Ammon's horn (tissue), 1 donor: Measurements from ENCODE around the gene TENM4.
"Not testable (repeated sequence)": the region's sequence is repeated elsewhere in the genome, so short reads cannot be mapped to it uniquely, and the experiment has no call there.

ENCODE experiments used
- DNase-seq: peaks from one replicate; pipeline ENCODE4 v3.0.0-alpha.2; 2016; ENCODE audit warnings: low spot score

Gene TENM4

DNA sequence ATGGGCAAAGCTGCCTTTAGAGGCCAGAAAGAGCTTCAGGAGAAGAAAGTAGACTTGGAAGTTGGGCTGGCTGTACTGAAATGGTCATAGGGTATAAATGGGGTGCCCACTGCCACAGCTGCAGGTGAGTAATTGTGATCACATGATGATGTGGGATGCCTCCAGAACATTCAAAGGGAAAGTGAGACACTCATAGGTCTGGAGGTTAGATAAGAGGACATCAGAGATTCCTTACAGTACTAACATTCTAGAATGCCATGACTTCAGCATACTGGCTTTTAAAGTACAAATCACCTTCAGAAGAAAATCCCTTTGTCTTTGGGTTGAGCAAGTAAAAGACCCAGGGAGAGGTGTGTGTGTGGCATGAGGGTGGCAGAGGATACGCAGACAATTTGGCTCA, 419.2 kb downstream of the TENM4 start:
- DNase-seq = no peak

DNA sequence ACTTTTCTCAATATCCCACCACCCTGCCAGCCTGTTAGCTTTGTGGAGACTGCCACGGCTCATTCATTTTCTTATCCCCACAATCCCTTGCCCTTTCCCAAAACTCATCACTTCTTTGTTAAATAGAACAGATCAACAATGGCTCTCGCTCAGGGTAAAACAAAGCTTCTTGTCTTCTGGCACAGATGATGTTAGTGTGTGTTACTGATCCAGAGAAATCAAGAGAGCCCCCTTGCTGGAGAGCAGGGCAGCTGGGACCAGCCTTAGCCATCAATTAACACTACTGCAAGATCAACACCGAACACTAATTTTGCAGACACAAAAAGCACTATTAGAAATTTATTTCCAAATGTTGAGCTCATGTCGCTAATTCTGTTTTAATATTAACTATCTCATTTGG, 420.9 kb downstream of the TENM4 start:
- DNase-seq = peak; percentile 55

DNA sequence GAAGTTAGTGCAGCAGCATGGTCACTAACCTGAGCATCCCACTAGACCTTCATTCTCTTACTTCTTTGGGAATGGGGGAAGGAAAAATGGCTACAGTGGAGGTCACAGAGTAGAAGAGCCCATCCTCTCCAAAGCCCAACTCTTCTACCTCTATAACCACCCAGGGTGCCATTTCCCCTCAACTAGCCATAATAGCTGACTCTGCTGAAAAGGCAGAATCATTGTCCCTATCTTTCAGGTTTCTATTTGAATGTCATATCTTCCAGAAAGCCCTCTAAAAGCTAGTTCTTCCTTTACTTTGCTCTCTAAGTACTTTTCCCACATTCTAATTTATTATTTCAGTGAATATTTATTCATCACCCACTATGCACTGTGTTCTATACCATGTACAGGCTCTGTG, 421.6 kb downstream of the TENM4 start:
- DNase-seq = no peak

DNA sequence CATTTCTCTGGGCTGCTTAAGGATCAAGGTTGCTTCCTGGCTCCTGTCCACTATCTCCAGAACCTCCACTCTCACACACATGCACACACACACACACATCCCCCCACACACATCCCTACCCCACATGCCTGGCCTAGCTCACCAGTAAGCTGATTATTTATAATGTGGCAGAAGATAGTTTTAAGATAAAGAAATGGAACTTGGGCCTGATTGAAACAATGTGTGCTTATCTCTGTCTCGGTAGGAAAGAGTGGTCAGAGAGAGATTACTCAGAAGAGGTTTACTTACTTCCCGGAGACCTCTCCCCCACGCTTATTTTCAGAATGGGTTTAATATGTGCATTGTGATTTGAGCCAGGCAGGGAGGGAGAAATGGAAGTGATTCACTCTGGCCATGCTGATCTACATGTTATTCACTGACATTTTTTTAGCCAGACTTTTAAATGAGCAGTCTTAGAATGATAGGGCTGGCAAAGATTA, 422.4 kb downstream of the TENM4 start:
- no peak for DNase-seq

DNA sequence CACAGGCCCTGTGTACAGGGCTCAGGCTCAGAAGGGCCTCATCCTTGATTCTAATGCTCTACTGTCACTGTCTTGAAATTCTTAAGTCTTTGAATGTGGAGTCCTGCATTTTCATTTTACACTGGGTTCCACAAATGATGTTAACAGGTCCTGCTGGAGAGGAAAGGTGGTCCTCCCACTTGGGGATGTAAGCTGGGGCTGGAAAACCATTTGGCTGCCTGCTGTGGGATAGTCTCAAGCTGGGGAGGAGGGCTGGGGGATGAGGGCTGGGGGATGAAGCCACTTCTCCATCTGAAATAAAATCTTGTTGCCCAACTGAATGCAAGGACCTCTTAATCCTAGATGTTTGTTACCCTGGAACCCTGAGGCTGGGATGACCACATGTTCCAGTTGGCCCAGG, 423.0 kb downstream of the TENM4 start:
- no peak for DNase-seq

DNA sequence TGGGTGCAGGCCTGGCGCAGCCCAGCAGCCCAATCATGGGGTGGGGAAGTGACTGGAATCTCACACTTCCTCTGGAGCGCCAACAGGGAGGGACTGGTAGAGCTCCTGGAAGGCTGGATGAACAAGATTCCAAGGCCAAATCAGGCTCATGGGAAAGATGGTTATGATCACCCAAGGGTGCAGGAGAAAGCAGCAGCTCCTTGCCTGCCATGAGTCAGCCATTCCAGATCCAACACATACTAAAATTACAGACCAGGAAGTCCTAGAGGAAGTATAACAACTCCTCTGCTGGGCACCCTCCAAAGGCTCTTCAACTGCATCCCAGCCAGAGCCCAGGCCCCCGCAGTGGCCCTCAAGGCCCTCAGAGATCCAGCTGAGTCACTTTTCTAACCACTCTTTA, 427.3 kb downstream of the TENM4 start:
- DNase-seq = no peak

DNA sequence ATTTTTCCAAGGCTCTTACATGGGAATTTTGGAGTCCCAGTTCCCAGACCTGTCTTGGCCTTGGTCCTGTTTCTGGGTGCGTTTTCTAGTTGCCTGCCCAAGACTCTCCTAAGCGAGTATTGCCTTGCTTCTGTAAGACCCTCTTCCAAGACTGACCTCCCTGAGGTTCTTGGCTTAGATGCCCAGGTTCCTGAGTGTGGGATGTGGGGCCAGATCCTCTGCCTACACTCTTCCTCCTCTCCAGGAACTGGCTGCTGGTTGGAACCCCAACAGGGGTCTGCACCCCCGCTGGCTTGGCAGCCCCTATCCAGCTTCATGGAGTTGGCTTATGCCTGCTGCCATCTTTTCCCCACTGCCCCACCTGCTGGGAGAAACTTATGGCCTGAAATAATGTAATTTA, 429.5 kb downstream of the TENM4 start:
- DNase-seq = no peak

DNA sequence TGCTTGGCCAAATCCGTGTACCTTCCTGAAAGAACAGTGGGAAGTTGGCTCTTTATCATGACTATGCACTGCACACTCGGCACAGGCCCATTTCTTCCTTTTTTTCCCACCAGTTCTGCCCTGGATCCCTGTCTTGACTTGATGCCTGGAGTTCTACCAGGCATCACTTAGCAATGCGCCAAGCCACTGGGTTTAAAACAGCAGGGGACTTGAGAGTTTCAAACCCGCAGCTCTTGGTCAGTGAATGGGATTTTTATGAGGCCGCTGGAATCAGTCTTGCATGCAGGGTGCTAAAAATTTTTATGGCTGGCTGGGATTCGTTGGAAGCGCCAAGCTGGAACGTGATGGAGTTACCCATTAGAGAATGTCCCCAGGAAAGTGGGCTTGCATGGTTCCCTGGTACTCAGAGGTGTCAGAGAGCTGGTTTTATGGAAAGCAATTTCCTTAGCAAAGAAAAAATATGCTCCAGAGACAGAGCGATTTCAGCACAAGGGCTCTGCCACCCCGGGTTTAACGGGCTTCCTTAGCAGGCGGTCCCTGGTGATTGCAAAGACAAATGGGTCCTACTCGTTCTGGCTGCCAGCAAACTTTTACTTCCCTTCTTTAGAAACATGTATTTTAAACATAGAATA, 432.9 kb downstream of the TENM4 start:
- DNase-seq = no peak

DNA sequence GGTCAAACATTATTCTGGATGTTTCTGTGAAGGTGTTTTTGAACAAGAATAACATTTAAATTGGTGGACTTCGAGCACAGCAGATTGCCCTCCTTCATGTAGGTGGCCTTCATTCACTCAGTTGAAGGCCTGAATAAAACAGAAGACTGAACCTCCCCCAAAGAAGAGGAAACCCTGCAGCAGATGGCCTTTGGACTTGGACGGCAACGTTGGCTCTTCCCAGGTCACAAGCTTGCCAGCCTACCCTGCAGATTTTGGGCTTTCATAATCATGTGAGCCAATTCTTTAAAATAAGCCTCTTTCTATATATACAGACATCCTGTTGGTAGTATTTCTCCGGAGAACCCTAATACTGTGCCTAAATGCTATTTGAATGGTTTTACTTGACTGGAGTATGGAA, 434.0 kb downstream of the TENM4 start:
- no peak for DNase-seq

DNA sequence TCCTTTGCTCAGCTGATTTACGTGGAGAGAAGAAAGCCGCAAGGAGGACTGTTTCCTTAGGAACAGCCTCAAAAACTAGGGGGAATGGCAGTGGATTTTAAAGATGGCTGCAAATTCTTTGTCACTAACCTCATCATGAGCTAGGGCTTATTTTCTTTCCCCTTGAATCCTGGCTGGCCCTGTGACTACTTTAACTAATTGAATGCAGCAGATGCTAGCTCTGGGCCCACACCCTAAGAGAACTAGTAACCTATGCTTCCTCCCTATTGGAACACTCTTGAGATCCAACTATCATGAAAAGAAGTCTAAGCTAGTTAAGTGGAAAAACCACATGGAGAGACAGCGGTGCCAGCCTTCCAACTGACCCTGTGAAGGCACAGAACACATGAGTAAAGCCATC, 444.8 kb downstream of the TENM4 start:
- DNase-seq = no peak

DNA sequence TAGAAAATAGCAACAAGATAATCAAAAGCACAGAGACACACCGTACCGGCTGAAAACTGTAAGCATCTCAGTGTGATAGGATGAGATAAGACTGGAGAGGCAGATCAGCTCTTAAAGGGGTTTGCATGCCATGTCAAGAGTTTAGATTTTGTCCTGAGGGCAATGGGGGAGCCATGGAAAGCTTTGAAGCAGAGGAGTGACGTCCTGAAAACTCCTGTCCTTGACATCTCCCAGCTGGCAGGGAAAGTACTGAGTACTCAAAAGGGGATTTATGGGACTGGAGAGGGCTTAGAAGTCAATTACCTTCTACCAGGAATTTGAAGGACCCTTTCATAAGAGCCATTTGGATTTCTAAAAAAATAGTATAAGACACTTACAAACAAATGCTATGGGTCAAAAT, 445.7 kb downstream of the TENM4 start:
- no peak for DNase-seq

DNA sequence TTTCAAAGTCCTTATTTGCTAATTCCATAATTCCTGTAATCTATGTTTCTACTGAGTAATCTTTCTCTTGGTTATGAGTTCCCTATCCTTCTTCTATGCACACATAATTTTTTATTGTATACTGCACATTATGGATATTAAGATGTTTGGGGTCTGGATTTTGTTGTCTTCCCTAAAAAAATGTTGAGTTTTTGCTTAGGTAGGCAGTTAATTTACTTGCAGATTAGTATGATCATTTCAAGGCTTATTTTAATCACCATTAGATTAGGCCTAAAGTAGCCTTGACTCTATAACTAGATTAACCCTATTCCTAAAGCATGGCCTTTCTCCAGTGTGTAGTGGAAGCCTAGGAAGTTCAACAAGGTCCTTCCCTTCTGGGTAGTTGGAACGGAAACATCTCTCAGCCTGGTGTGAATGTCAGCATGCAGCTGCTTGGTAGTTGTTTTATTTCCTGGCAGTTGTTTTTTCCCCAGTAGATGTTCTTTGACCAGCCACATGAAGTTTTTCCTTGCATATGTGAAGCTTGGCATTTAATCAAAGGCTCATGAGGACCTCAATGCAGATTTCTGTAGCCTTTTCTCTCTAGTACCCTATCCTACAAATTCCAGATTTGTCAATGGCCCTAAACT, 446.9 kb downstream of the TENM4 start:
- no peak for DNase-seq

DNA sequence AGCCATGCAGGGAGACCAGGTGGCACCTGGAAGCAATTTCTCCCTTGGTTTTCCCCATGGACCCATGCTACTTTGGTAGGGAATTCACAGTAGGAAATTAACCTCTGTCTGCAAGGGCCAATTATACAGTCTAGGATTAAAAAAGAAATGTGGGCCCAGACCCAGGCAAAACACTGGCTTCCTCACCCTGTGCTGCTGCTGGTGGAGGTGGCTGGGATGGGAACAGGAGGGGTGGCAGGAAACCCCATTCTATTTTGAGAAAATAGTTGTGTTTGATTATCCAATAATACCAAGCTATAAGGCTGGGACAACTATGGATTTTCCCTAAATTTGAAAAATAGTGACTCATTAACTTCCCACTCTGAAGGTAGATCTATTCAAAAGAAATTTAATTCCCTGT, 449.1 kb downstream of the TENM4 start:
- DNase-seq = no peak

DNA sequence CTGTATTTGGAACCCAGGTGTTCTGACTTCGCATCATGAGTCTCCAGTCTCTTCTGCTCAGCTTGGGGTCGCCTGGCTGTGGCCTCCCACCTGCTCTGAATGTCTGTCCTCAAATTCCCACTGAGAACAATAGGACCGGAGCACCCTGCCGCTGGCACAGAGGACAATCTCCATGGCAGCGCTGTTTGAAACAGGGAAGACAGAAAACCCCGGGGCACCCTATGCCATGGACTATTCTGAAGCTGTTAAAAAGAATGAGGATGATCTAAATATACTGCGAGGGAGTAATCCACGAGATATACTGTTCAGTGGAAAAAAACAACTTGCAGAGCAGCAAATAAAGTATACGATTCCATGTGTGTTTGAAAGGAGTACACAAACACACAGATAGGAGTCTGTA, 450.6 kb downstream of the TENM4 start:
- no peak for DNase-seq

DNA sequence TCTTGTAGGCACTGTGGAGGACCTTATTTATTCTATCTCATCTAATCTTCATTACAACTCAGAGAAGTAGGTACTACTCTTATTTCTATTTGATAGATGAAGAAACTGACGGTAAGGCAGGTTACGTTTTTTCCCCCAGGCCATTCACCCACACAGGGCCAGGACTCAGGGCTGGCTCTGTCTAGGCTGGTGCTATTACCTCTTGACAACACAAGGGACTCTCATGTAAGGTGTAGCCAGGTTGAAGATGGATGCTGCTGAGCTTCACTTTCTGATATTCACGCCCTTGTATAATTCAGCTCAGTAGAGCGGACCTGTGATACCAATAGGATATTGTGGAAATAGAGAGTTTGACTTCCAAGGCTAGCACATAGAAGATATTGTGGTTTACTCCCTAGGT, 453.1 kb downstream of the TENM4 start:
- DNase-seq = no peak

DNA sequence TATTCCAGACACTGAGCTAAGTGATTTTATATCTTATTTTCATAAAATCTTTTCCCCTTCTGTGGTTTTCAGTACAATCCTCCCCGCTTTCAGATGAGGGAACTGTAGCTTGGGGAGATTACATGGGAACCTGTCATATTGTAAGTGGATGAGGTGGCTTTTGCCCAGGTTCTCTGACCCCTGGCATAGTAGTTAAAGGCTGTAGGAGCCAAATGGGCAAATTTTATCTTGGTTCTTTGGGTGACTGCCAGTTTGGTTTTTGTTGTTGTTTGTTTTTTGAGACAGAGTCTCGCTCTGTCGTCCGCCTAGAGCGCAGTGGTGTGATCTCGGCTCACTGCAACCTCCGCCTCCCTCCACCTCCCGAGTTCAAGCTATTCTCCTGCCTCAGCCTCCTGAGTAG, 454.5 kb downstream of the TENM4 start:
- no peak for DNase-seq

DNA sequence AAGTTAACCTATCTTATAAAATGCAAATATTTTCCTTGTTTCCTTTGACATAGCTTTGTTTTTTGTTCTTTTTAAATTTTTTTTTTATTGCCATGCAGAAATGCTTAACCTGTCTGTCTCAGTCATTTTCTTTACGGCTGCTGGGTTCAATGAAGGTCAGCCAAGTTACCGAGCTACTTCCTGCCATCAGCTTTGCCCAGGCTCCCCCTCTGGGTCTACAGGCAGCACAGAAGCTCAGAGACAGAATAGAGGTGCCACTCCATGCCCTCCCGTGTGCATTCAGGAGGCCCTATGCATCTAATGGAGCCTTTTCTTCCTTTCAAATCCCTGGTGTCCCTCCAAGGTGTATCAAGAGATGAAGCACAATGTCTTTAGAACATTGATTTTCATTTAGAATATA, 455.2 kb downstream of the TENM4 start:
- no peak for DNase-seq

DNA sequence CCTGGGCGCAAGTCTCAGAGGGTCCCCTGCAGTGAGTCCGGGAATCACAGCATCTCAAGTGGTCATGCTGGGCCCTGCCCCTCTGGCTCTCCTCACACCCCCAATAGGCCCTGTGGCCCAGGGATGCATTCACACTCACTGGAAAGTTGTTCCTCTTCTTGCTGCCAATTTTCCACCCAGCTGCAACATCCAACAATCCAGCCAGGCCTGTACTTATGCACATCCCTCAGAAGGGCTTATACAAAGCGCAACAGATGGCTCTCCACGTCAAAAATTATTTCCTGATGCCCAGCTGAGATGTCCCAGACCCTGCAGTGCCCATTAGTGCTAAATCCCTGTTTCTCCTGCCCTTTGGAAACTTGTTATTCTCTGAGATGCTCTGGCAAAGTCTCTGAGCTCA, 458.4 kb downstream of the TENM4 start:
- no peak for DNase-seq

DNA sequence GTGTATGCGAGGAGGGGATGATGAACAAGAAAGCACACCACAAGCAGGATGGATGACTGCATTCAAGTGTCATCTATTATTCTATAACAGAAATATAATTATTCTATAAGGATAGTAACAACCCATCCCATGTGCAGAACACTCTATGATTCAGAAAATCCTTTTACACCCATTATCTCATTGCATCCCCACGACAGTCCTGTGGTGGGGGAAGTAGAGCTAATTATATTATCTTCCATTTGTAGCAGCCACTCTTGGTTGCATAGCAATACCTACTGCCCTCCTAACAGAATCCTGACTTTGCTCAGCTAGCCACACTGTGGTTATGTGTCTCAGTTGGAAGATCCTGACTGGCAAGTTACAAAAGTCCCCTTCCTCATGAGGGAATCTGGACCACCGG, 459.7 kb downstream of the TENM4 start:
- DNase-seq = no peak

DNA sequence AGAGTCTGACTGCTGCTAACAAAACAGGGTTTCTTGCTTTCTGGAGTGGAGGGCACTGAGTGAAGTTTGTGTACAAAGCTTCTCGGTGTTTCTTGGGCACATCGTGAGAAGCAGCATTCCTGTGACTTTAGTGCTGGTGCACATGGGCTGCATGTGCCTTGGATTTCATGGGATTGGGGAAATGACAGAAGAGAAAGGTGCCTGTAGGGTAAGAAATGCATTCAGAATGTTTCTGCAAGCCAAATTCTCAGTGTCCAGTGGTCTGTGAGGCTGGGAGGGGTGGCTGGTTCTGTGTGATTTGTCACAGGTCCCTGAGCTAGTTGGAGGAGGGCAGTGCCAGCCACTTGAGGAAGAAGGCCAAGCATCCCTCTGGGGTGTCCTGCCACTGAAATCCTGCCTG, 462.0 kb downstream of the TENM4 start:
- DNase-seq = no peak

DNA sequence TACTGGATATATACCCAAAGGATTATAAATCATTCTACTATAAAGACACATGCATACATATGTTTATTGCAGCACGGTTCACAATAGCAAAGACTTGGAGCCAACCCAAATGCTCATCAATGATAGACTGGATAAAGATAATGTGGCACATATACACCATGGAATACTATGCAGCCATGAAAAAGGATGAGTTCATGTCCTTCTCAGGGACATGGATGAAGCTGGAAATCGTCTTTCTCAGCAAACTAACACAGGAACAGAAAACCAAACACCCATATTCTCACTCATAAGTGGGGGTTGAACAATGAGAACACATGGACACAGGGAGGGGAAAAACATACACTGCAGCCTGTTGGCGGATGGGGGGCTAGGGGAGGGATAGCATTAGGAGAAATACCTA, 463.0 kb downstream of the TENM4 start:
- not testable (repeated sequence) for DNase-seq

DNA sequence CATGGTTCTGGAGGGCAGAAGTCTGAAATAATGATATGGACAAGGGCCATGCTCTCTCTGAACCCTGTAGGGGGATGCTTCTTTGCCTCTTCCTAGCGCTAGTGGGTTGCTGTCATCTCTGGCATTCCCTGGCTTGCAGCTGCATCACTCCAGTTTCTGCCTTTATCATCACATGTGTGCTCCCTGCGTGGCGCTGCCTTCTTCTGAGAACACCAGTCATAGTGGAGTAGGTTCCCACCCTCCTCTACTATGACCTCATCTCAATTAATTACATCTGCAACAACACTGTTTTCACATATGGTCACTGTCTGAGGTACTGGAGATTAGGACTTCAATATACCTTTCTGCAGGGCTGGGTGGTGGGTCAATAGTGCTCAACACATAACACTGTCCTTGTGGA, 463.8 kb downstream of the TENM4 start:
- DNase-seq = no peak

DNA sequence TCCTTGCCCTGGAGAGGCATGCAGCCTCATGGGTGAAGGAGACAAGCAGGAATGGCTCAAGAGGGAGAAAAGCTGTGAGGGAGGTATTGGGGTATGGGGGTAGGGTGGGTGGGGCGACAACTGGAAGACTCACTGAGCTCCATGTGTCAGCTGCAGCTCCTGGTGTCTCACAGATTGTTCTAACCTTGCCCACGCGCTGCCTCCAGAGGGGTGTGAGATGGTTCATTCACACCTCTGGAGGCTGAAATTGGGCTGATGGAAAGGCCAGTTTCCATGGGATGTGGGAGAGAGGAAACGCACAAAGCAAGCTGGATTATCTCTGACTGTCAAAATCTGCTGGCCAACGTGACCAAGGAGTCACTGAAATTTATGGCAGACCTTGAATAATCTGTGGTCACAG, 465.7 kb downstream of the TENM4 start:
- DNase-seq = no peak

DNA sequence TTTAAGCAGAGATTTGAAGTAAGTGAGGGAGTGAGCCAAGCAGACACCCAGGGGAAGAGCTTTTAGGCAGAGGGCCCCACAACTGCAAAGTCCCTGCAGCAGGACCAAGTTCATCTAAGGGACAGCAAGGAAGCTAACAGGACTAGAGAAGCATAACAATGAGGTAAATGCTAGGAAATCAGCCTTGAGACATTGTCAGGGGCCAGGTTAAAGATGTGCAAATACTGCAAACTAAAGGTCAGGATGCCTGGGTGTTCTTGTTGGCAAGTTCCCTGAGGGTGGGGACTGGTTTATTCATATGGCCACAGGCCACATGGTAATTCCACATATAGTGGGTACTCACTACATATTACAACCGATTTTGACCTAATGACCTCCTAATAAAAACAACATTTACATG, 467.0 kb downstream of the TENM4 start:
- no peak for DNase-seq
